Progenitor cell of endocrine pancreas (in vitro differentiated cells): Measurements from ENCODE around the gene CBX6. TPM values are rescaled to one million over a fixed set of nuclear protein-coding genes. Genes with fewer than 3 reads are reported as not detected.
A peak's percentile ranks its signal among the peaks of the same experiment; 100 is the strongest.

ENCODE experiments used
- DNase-seq: peaks from one replicate; pipeline ENCODE4 v3.0.0; 2021; ENCODE audit warnings: low spot score; ENCODE audit not compliant: unreplicated experiment
- H3K27ac Mint-ChIP-seq: 2 replicates; pipeline ENCODE4 v1.8.0; 2021; ENCODE audit warnings: mild to moderate bottlenecking, moderate library complexity, mixed read lengths
- H3K27me3 Mint-ChIP-seq: 2 replicates; pipeline ENCODE4 v1.8.0; 2021; ENCODE audit warnings: mixed read lengths
- H3K36me3 Mint-ChIP-seq: 2 replicates; pipeline ENCODE4 v1.8.0; 2022; ENCODE audit warnings: mixed read lengths; ENCODE audit not compliant: insufficient read depth
- H3K4me1 Mint-ChIP-seq: 2 replicates; pipeline ENCODE4 v1.8.0; 2021; ENCODE audit warnings: low read depth, mixed read lengths
- H3K4me3 Mint-ChIP-seq: 2 replicates; pipeline ENCODE4 v1.8.0; 2021; ENCODE audit warnings: low read depth, mild to moderate bottlenecking, moderate library complexity, mixed read lengths
- H3K9me3 Mint-ChIP-seq: 2 replicates; pipeline ENCODE4 v1.8.0; 2021; ENCODE audit warnings: low read depth, mixed read lengths
- CTCF ChIP-seq: fragments of 200-600 bp; sonication (generic); IDR thresholded peaks from one replicate; pipeline ENCODE4 v1.5.0; 2021; ENCODE audit warnings: antibody characterized with exemption, mild to moderate bottlenecking; ENCODE audit not compliant: unreplicated experiment
- total RNA-seq: library from RNA; stranded (reverse); gene quantifications from 2 replicates; pipeline ENCODE4 v1.2.1, GENCODE V29; 2021

Gene CBX6
- total RNA-seq, 1 donor from 2014 or later, result 38.8 TPM

DNA sequence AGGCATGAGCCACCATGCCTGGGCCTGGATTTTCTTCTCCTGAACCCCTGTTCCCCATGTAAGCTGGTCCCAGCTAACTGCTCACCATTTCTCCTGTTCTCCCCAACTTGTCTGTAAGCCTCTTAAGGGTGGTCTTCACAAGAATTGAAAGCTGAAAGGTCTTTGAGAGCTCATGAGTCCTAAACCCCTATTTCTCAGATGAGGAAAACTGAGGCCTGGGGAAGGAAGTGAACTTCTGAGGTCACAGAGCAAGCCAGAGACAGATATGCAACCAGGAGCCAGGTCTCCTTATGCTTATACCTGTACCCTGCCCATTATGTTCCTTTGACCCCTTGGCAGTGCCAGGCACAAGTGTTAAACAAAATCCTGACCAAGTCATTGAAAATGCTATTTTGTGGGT, 44.5 kb downstream of the CBX6 start:
- H3K4me1 Mint-ChIP-seq, result no peaks in the 10 kb centered on the region
- no peak overlapping the region for H3K4me3 Mint-ChIP-seq
- peaks cover 6% of the 10 kb centered on the region for H3K27me3 Mint-ChIP-seq
- no peak for TF ChIP-seq CTCF
- no peaks in the 10 kb centered on the region for H3K9me3 Mint-ChIP-seq
- no peak for DNase-seq
- no peak overlapping the region for H3K27ac Mint-ChIP-seq
- no peaks in the 10 kb centered on the region for H3K36me3 Mint-ChIP-seq

- DNase-seq, result no peak
- H3K4me3 Mint-ChIP-seq, result no peak overlapping the region
- H3K4me1 Mint-ChIP-seq, result no peaks in the 10 kb centered on the region
- no peaks in the 10 kb centered on the region for H3K36me3 Mint-ChIP-seq
- no peaks in the 10 kb centered on the region for H3K9me3 Mint-ChIP-seq
- TF ChIP-seq CTCF, result no peak
- no peak overlapping the region for H3K27ac Mint-ChIP-seq
- H3K27me3 Mint-ChIP-seq, result peaks cover 6% of the 10 kb centered on the region
Measured at GRCh38 chr22:38826801-38827200, 45.2 kb downstream of the CBX6 start.

GRCh38 chr22:38826386-38826785, 45.6 kb downstream of the CBX6 start:
- Mint-ChIP-seq H3K9me3 (no peaks in the 10 kb centered on the region), H3K27ac (no peak overlapping the region), H3K4me1 (no peaks in the 10 kb centered on the region), H3K27me3 (peaks cover 2% of the 10 kb centered on the region), H3K4me3 (no peak overlapping the region), H3K36me3 (no peaks in the 10 kb centered on the region)
- no peak for DNase-seq
- TF ChIP-seq CTCF, result no peak

GRCh38 chr22:38824585-38824984, 47.4 kb downstream of the CBX6 start:
- DNase-seq, result peak; percentile 77
- Mint-ChIP-seq H3K27ac (no peak overlapping the region), H3K4me3 (no peak overlapping the region), H3K9me3 (no peaks in the 10 kb centered on the region), H3K36me3 (no peaks in the 10 kb centered on the region), H3K27me3 (peaks cover 13% of the 10 kb centered on the region), H3K4me1 (no peaks in the 10 kb centered on the region)
- peak; percentile 62 for TF ChIP-seq CTCF

GRCh38 chr22:38823637-38824036, 48.4 kb downstream of the CBX6 start:
- Mint-ChIP-seq H3K36me3 (no peaks in the 10 kb centered on the region), H3K27ac (no peak overlapping the region), H3K4me1 (no peaks in the 10 kb centered on the region), H3K4me3 (no peak overlapping the region), H3K27me3 (peaks cover 21% of the 10 kb centered on the region), H3K9me3 (no peaks in the 10 kb centered on the region)
- DNase-seq, result no peak
- no peak for TF ChIP-seq CTCF
